Activated B cell treated with CpG ODN at 0.5 μM for 24 hours (primary cell): ENCODE data around the gene ARHGEF11. TPM values are rescaled to one million over a fixed set of nuclear protein-coding genes. Genes with fewer than 3 reads are reported as not detected.

Experiments
- ATAC-seq: fragments of 200-7000 bp; cut with Tn5 transposase; one replicate; pipeline ENCODE4 v1.10.0; 2021; ENCODE audit warnings: low read depth, mild to moderate bottlenecking, moderate library complexity
- CTCF ChIA-PET: fragments of 350-600 bp; sonication (Branson Sonifier 250); formaldehyde crosslinking; loops from one replicate; lab custom pipeline; 2021; ENCODE audit warnings: antibody characterized with exemption; lab: Charles Lee
- POLR2A ChIA-PET: fragments of 350-600 bp; sonication (Branson Sonifier 250); formaldehyde crosslinking; loops from one replicate; lab custom pipeline; 2021; ENCODE audit warnings: antibody characterized with exemption; lab: Charles Lee
- DNase-seq: peaks from one replicate; pipeline ENCODE4 v3.0.0; 2022
- H3K27ac Mint-ChIP-seq: one replicate; pipeline ENCODE4 v1.8.0; 2020; ENCODE audit warnings: mixed read lengths
- H3K27me3 Mint-ChIP-seq: one replicate; pipeline ENCODE4 v1.8.0; 2021; ENCODE audit warnings: mixed read lengths
- H3K36me3 Mint-ChIP-seq: one replicate; pipeline ENCODE4 v1.8.0; 2021; ENCODE audit warnings: low read depth, mixed read lengths
- H3K4me1 Mint-ChIP-seq: one replicate; pipeline ENCODE4 v1.8.0; 2021; ENCODE audit warnings: mixed read lengths
- H3K4me3 Mint-ChIP-seq: one replicate; pipeline ENCODE4 v1.8.0; 2020; ENCODE audit warnings: mild to moderate bottlenecking, mixed read lengths
- H3K9me3 Mint-ChIP-seq: one replicate; pipeline ENCODE4 v1.8.0; 2020; ENCODE audit warnings: mixed read lengths
- intact Hi-C: fragments of 100-400 bp; cut with micrococcal nuclease; formaldehyde crosslinking; loops from one replicate; pipeline ENCODE4 v1.15.1; 2024
- total RNA-seq: library from RNA; stranded (reverse); gene quantifications from 2 replicates; pipeline ENCODE4 v1.2.3, GENCODE V29; 2022
- TF ChIP-seq, protein P1 (sequence below): fragments of 200-600 bp; IDR thresholded peaks from one replicate; pipeline ENCODE4 v1.8.0; 2022; ENCODE audit warnings: antibody characterized with exemption, mild to moderate bottlenecking

Gene ARHGEF11
- total RNA-seq, 1 donor from 2014 or later: 0.95 TPM

DNA sequence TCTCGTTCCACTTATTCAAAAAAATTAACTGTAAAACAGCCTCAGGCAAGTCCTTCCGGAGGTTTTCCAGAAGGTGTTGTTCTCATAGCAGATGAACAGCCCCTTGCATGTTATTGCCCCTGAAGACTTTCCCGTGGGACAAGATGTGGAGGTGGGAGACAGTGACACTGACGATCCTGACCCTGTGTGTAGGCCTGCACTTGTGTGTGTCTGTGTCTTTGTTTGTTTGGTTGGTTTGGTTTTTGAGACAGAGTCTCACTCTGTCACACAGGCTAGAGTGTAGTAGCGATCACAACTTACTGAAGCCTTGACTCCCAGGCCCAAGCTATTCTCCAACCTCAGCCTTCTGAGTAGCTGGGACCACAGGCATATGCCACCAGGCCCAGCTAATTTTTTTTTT is 41.5 kb upstream of the ARHGEF11 start:
- TF ChIP-seq, protein P1, sequence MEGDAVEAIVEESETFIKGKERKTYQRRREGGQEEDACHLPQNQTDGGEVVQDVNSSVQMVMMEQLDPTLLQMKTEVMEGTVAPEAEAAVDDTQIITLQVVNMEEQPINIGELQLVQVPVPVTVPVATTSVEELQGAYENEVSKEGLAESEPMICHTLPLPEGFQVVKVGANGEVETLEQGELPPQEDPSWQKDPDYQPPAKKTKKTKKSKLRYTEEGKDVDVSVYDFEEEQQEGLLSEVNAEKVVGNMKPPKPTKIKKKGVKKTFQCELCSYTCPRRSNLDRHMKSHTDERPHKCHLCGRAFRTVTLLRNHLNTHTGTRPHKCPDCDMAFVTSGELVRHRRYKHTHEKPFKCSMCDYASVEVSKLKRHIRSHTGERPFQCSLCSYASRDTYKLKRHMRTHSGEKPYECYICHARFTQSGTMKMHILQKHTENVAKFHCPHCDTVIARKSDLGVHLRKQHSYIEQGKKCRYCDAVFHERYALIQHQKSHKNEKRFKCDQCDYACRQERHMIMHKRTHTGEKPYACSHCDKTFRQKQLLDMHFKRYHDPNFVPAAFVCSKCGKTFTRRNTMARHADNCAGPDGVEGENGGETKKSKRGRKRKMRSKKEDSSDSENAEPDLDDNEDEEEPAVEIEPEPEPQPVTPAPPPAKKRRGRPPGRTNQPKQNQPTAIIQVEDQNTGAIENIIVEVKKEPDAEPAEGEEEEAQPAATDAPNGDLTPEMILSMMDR: no peak
- DNase-seq: no peak
- Mint-ChIP-seq H3K27me3 (peaks cover 11% of the 10 kb centered on the region), H3K4me1 (no peaks in the 10 kb centered on the region), H3K4me3 (no peak overlapping the region), H3K27ac (no peak overlapping the region), H3K36me3 (no peaks in the 10 kb centered on the region), H3K9me3 (no peaks in the 10 kb centered on the region)
- intact Hi-C loops: no loop called here
- ChIA-PET POLR2A (no interaction called here), CTCF (interaction anchor here (6.9 kb wide), 1 partner anchor 68 kb away, joined by 388 read pairs; no protein-coding TSS in a partner anchor)
- no peak for ATAC-seq

DNA sequence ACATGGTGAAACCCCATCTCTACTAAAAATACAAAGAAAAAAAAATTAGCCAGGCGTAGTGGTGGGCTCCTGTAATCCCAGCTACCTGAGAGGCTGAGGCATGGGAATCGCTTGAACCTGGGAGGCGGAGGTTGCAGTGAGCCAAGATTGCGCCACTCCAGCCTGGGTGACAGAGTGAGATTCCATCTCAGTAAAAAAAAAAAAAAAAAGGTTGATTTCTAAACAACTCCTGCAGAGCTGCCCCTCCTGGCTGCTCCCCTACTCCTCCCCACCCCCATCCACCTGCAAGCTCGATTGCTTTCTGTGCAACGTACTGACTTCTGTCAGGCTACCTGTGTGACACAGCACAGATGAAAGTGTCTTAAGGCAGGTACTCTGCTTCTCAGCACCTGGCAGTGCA is 40.8 kb upstream of the ARHGEF11 start:
- ChIA-PET CTCF (interaction anchor here (6.9 kb wide), 1 partner anchor 69 kb away, joined by 388 read pairs; no protein-coding TSS in a partner anchor), POLR2A (interaction anchor here (0.6 kb wide), 1 partner anchor 69 kb away, joined by 5 read pairs; no protein-coding TSS in a partner anchor)
- DNase-seq (no peak), ATAC-seq (no peak)
- peaks cover 11% of the 10 kb centered on the region for H3K27me3 Mint-ChIP-seq
- H3K27ac Mint-ChIP-seq: no peak overlapping the region
- no peak overlapping the region for H3K4me3 Mint-ChIP-seq
- no peaks in the 10 kb centered on the region for H3K4me1 Mint-ChIP-seq
- no peaks in the 10 kb centered on the region for H3K9me3 Mint-ChIP-seq
- no peaks in the 10 kb centered on the region for H3K36me3 Mint-ChIP-seq
- intact Hi-C loops: no loop called here
- TF ChIP-seq, protein P1: no peak

DNA sequence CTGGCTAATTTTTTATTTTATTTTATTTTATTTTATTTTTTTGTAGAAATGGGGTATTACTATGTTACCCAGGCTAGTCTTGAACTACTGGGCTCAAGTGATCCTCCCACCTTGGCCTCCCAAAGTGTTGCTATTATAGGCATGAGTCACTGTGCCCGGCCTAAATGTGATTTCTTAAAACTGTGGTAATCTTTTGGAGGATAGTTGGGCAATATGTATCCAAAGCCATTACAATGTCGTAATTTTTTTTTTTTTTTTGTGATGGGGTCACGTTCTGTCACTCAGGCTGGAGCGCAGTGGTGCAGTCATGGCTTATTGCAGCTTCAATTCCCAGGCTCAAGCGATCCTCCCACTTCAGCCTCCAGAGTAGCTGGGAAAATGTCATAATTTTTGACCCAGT is 39.9 kb upstream of the ARHGEF11 start:
- no peak overlapping the region for H3K27ac Mint-ChIP-seq
- DNase-seq (no peak), ATAC-seq (no peak)
- H3K9me3 Mint-ChIP-seq: no peaks in the 10 kb centered on the region
- intact Hi-C loops: no loop called here
- H3K27me3 Mint-ChIP-seq: peaks cover 12% of the 10 kb centered on the region
- H3K4me1 Mint-ChIP-seq: no peaks in the 10 kb centered on the region
- no peak overlapping the region for H3K4me3 Mint-ChIP-seq
- no peaks in the 10 kb centered on the region for H3K36me3 Mint-ChIP-seq
- CTCF ChIA-PET: interaction anchor here (6.9 kb wide), 1 partner anchor 69 kb away, joined by 388 read pairs; no protein-coding TSS in a partner anchor
- TF ChIP-seq, protein P1: no peak
- POLR2A ChIA-PET: no interaction called here

DNA sequence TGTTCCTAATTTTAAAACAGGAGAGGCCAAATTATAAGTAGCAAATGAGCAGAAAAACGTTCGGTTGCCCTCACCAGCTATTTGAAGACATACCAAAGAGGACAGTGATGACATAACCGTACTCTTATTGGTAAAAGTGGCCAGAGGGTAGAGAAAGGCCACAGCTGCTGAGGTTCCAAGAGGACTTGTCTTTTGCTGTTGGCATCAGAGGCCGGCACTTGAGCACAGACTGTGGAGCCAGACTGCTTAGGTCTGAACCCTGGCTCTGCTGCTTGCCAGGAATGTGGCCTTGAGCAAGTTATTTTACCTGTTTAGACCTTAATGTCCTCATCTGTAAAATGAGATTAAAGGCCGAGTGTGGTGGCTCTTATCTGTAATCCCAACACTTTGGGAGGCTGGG is 39.2 kb upstream of the ARHGEF11 start:
- ATAC-seq: no peak

DNA sequence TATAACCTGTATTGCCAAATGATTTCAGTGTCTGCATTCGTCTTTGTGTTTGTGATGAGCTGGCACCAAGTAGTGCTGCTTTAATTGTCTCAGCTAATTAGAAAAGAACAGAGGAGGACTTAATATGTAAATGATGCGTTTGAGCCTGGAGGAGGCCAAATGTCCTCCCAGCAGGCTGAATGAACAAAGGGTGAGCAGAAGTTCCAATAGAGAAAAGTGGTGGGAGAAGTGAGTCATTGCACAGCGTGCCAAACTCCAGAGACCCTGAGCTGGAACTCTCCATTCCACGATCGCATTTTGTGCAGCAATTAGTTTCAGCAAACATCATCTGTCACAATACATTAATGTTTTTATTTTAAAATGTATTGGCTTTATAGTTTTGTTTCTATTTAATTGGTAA is 36.2 kb upstream of the ARHGEF11 start:
- Mint-ChIP-seq H3K9me3 (no peaks in the 10 kb centered on the region), H3K27me3 (peaks cover 20% of the 10 kb centered on the region)
- no peak for DNase-seq

More for the DNA sequence above, 39.2 kb upstream of the ARHGEF11 start:
- ChIA-PET POLR2A (no interaction called here), CTCF (interaction anchor here (1.1 kb wide), 1 partner anchor 71 kb away, joined by 3 read pairs; no protein-coding TSS in a partner anchor)
- Mint-ChIP-seq H3K4me3 (no peak overlapping the region), H3K4me1 (no peaks in the 10 kb centered on the region), H3K27ac (no peak overlapping the region), H3K36me3 (no peaks in the 10 kb centered on the region), H3K9me3 (no peaks in the 10 kb centered on the region), H3K27me3 (peaks cover 7% of the 10 kb centered on the region)
- TF ChIP-seq, protein P1: no peak
- intact Hi-C loops: no loop called here
- no peak for DNase-seq

More for the DNA sequence above, 36.2 kb upstream of the ARHGEF11 start:
- no peaks in the 10 kb centered on the region for H3K4me1 Mint-ChIP-seq
- CTCF ChIA-PET: interaction anchor here (1.4 to 1.8 kb wide), 2 partner anchors 8 to 75 kb away, joined by 4 to 10 read pairs; no protein-coding TSS in a partner anchor
- H3K4me3 Mint-ChIP-seq: no peak overlapping the region
- no peaks in the 10 kb centered on the region for H3K36me3 Mint-ChIP-seq
- POLR2A ChIA-PET: interaction anchor here (0.7 kb wide), 1 partner anchor 438 kb away, joined by 3 read pairs; no protein-coding TSS in a partner anchor
- TF ChIP-seq, protein P1: no peak
- no peak overlapping the region for H3K27ac Mint-ChIP-seq
- intact Hi-C loops: no loop called here
- no peak for ATAC-seq
